Loucy (cell line): ENCODE data around the gene TMEM11.

Experiments
- H2AFZ ChIP-seq: fragments of 200-600 bp; sonication (generic); 2 replicates; pipeline ENCODE4 v1.6.0; 2016; ENCODE audit warnings: antibody characterized with exemption, mild to moderate bottlenecking, low read length, moderate library complexity
- H3F3A ChIP-seq: fragments of 200-600 bp; 2 replicates; pipeline ENCODE4 v1.6.0; 2016; ENCODE audit warnings: antibody characterized with exemption, low read depth, mild to moderate bottlenecking
- H3K27me3 ChIP-seq: fragments of 200-600 bp; sonication (generic); 2 replicates; pipeline ENCODE4 v1.6.1; 2014; ENCODE audit warnings: low read length, mild to moderate bottlenecking; ENCODE audit not compliant: insufficient read depth, poor library complexity, severe bottlenecking
- H3K36me3 ChIP-seq: fragments of 200-600 bp; sonication (generic); 2 replicates; pipeline ENCODE4 v1.6.1; 2016; ENCODE audit warnings: low read length; ENCODE audit not compliant: insufficient read depth
- H3K4me1 ChIP-seq: fragments of 200-600 bp; sonication (generic); 2 replicates; pipeline ENCODE4 v1.5.1; 2014; ENCODE audit warnings: low read length, mild to moderate bottlenecking; ENCODE audit not compliant: insufficient read depth, poor library complexity, severe bottlenecking
- H3K4me2 ChIP-seq: fragments of 200-600 bp; sonication (generic); 2 replicates; pipeline ENCODE4 v1.6.0; 2014; ENCODE audit warnings: antibody characterized with exemption, low read length, low read depth, mild to moderate bottlenecking; ENCODE audit not compliant: poor library complexity, severe bottlenecking
- H3K4me3 ChIP-seq: fragments of 200-600 bp; sonication (generic); 2 replicates; pipeline ENCODE4 v1.5.1; 2014; ENCODE audit warnings: low read length, mild to moderate bottlenecking, mixed read lengths; ENCODE audit not compliant: poor library complexity, severe bottlenecking
- H3K79me2 ChIP-seq: fragments of 200-600 bp; sonication (generic); 2 replicates; pipeline ENCODE4 v1.6.1; 2014; ENCODE audit warnings: low read length; ENCODE audit not compliant: insufficient read depth
- H3K9ac ChIP-seq: fragments of 200-600 bp; sonication (generic); 2 replicates; pipeline ENCODE4 v1.6.0; 2014; ENCODE audit warnings: mild to moderate bottlenecking, low read depth, low read length, moderate library complexity; ENCODE audit not compliant: poor library complexity, severe bottlenecking
- H3K9me2 ChIP-seq: fragments of 200-600 bp; sonication (generic); replicated peaks from 2 replicates; pipeline ENCODE4 v1.6.1; 2016; ENCODE audit warnings: low read depth, low read length, mixed read lengths
- H3K9me3 ChIP-seq: fragments of 200-600 bp; sonication (generic); 2 replicates; pipeline ENCODE4 v1.6.1; 2014; ENCODE audit warnings: mild to moderate bottlenecking, antibody characterized with exemption, low read length, low read depth; ENCODE audit not compliant: insufficient read depth
- H4K20me1 ChIP-seq: fragments of 200-600 bp; sonication (generic); 2 replicates; pipeline ENCODE4 v1.6.0; 2014; ENCODE audit warnings: antibody characterized with exemption, low read length, mild to moderate bottlenecking; ENCODE audit not compliant: insufficient read depth, poor library complexity, severe bottlenecking
- CTCF ChIP-seq: fragments of 200-600 bp; sonication (generic); conservative IDR thresholded peaks from 2 replicates; pipeline ENCODE4 v1.5.1; 2014; ENCODE audit warnings: mild to moderate bottlenecking, antibody characterized with exemption, low read length
- EZH2phosphoT487 ChIP-seq: fragments of 200-600 bp; IDR thresholded peaks from 2 replicates; pipeline ENCODE4 v1.6.1; 2018; ENCODE audit warnings: antibody characterized with exemption, mild to moderate bottlenecking, moderate library complexity, borderline replicate concordance

Gene TMEM11

GRCh38 chr17:21171309-21171922 is 42.5 kb downstream of the TMEM11 start:
- TF ChIP-seq EZH2phosphoT487: no peak
- no peak for TF ChIP-seq CTCF
- peaks cover 20% of the 10 kb centered on the region; the same call in 1 of the 2 replicates for H3K36me3 ChIP-seq
- no peaks in the 10 kb centered on the region for H3K27me3 ChIP-seq
- H3K4me2 ChIP-seq: no peak overlapping the region
- no peak overlapping the region for H2AFZ ChIP-seq
- H3K79me2 ChIP-seq: no peaks in the 10 kb centered on the region
- H3K9me2 ChIP-seq: no peaks in the 10 kb centered on the region
- no peak overlapping the region for H3K9ac ChIP-seq
- no peaks in the 10 kb centered on the region for H3K4me1 ChIP-seq
- H3F3A ChIP-seq: no peaks in the 10 kb centered on the region
- no peaks in the 10 kb centered on the region for H3K9me3 ChIP-seq
- H4K20me1 ChIP-seq: no peaks in the 10 kb centered on the region
- H3K4me3 ChIP-seq: no peak overlapping the region

- Histone ChIP-seq H3K4me3 (no peak overlapping the region), H3K79me2 (no peaks in the 10 kb centered on the region), H3K36me3 (peaks cover 20% of the 10 kb centered on the region; the same call in 1 of the 2 replicates), H2AFZ (no peak overlapping the region), H3K9ac (no peak overlapping the region), H3K9me3 (no peaks in the 10 kb centered on the region), H3K4me2 (no peak overlapping the region), H4K20me1 (no peaks in the 10 kb centered on the region), H3F3A (no peaks in the 10 kb centered on the region), H3K9me2 (no peaks in the 10 kb centered on the region), H3K27me3 (no peaks in the 10 kb centered on the region), H3K4me1 (no peaks in the 10 kb centered on the region)
- no peak for TF ChIP-seq EZH2phosphoT487
Measured at GRCh38 chr17:21170809-21171208, 43.2 kb downstream of the TMEM11 start.

GRCh38 chr17:21169496-21169895 is 44.5 kb downstream of the TMEM11 start:
- no peaks in the 10 kb centered on the region for H3K27me3 ChIP-seq
- no peaks in the 10 kb centered on the region for H3K79me2 ChIP-seq
- TF ChIP-seq EZH2phosphoT487 (no peak), CTCF (no peak)
- no peaks in the 10 kb centered on the region for H3K4me1 ChIP-seq
- H3K9ac ChIP-seq: no peak overlapping the region
- peaks cover 18% of the 10 kb centered on the region; the same call in 1 of the 2 replicates for H3K36me3 ChIP-seq
- H3K9me2 ChIP-seq: no peaks in the 10 kb centered on the region
- H3K4me3 ChIP-seq: no peak overlapping the region
- H3K4me2 ChIP-seq: no peak overlapping the region
- H3F3A ChIP-seq: no peaks in the 10 kb centered on the region
- no peak overlapping the region for H2AFZ ChIP-seq
- H3K9me3 ChIP-seq: no peaks in the 10 kb centered on the region
- H4K20me1 ChIP-seq: no peaks in the 10 kb centered on the region

GRCh38 chr17:21168555-21168865 is 45.5 kb downstream of the TMEM11 start:
- Histone ChIP-seq H3K79me2 (no peaks in the 10 kb centered on the region), H4K20me1 (no peaks in the 10 kb centered on the region), H3K4me2 (no peak overlapping the region), H3K9me3 (no peaks in the 10 kb centered on the region), H3K9ac (no peak overlapping the region), H3K4me3 (no peak overlapping the region), H3K27me3 (no peaks in the 10 kb centered on the region), H3K36me3 (peaks cover 10% of the 10 kb centered on the region; the same call in 1 of the 2 replicates), H3K4me1 (no peaks in the 10 kb centered on the region), H3F3A (no peaks in the 10 kb centered on the region), H3K9me2 (no peaks in the 10 kb centered on the region), H2AFZ (no peak overlapping the region)
- TF ChIP-seq CTCF: no peak
- no peak for TF ChIP-seq EZH2phosphoT487
